Measurements from ENCODE around the gene MYO5A.

The MYO5A gene

DNA sequence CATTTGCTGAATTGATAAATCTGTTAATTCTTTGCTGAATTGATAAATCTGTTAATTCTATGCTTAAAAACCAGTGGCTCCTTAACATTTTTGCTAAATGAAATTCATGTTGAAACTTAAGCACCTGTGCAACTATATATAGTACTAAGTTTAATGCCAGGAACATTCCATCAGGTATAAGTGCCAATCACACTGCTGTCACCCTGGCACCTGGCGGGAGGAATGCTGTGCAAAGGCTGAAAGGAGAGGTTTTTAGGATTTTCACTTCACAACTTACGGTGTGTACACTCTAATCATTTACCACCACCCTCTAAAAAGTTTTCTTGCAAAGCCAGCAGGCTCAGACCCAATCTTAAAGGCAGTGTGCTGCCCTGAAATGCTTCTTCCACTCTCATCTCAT, 199.5 kb downstream of the MYO5A start:
- no peak for DNase-seq (ENCODE audit: low read depth)

GRCh38 chr15:52328680-52329079, 200.0 kb downstream of the MYO5A start:
- DNase-seq (ENCODE audit: low read depth): no peak

GRCh38 chr15:52326756-52327155, 201.9 kb downstream of the MYO5A start:
- no peak for DNase-seq (ENCODE audit: low read depth)

DNA sequence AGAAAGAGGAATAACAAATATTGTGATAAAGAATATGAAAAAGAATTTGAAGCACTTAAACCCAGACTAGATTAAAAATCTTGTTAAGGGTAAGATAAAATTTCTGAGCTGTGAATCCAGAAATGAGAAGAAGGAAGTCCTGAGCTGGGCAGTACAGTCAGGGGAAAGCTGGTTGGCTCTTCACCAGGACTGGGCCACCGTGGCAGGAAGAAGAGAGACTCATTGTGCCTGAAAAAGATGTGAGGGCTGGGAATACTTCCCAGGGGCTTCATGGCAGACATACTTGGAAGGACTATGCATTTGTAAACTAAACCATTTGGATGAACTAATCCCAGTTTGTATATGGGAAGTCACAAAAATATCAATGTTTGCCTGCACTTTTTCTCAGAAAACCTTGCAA, 204.6 kb downstream of the MYO5A start:
- DNase-seq (ENCODE audit: low read depth): no peak

- DNase-seq (ENCODE audit: low read depth): no peak
Observed at GRCh38 chr15:52318729-52319500, 209.8 kb downstream of the MYO5A start.

DNA sequence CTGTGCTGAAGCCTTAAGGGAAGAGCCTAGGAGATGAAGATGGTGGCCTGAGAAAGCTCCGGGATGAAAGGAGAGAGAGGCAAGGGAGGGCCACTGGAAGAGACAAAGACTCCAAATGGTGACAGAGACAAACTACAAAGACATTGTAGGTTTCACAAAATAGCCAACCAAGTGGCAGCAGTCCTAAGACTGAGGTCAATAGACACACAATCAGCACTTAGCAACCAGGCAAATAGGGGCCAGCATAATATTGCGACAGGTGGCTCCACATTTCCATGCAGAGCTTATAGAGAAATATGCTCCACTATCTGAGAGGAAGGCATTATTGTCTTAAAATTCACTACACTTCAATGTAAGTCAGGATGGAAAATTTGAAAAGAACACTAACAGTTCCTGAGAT, 211.0 kb downstream of the MYO5A start:
- no peak for DNase-seq (ENCODE audit: low read depth)

GRCh38 chr15:52317022-52317421, 211.7 kb downstream of the MYO5A start:
- DNase-seq (ENCODE audit: low read depth): no peak

DNA sequence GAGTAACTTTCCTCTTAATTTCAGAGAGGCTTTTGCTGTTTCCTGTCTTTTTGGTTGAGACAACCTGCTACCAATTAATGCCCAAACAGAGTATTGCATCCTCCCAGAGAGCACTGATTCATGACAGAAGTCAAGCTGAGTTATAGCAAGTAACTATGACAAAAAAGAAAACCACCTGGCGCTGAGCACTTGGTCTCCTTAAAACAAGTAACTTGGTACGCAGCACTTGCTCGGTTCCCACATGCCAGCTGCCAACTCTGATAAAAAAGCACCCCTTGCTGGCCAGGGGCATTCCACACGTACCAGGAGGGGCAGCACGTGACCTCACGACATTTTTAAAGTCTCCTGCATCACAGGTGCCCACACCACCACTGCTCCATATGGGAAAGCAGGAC, 219.5 kb downstream of the MYO5A start:
- DNase-seq (ENCODE audit: low read depth): no peak

DNA sequence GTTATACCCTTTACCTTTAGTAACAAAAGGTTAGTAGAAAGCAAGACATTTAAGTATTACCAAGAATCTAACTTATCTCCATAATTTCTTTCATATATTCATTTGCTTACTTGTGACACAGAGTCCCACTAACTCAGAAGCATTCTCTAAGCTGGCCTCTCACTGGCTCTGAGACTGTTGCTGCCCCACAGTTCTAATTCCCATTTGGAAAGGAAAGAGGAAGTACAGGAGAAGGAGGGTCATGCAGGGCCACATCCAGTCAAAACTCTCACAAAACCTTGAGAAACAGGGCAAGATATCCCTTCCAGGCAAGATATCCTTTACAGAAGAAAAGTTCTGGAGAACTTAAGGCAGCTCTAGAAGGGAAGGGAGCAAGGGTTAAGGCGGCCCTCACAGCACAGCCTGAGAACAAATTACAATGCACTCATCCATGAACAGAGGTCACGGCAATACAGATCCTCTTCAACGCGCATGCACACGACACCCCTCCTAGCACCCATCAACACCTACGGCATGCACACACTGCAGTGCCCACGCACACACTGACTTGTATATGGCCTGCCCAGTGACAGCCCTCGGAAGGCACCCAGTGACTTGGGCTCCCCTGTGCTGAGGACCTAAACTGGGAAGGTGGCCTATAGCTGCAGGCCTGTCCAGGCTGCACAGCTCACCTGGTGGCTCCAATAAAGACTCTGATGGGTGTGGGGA, 220.1 kb downstream of the MYO5A start:
- no peak for DNase-seq (ENCODE audit: low read depth)

DNA sequence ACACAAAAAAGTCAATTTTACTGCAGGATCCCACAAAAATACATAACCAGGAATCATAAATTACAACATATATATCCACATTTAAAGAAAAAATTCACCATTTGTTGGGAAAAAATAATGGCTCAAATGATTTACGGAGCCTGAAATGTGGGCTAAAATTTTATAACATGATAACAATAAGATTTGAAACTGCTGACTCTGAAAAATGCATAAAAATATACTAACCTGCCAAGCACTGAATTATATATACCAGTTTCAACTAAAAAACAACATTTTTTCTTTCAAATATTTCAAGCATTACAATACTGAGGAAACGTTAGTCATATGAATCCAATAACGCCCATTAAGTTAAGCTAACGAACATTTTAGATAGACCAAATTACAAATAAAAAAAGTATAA, 220.8 kb downstream of the MYO5A start:
- DNase-seq (ENCODE audit: low read depth): no peak

- no peak for DNase-seq (ENCODE audit: low read depth)
Observed at GRCh38 chr15:52306270-52306669, 222.4 kb downstream of the MYO5A start.

GRCh38 chr15:52303093-52303772, 225.4 kb downstream of the MYO5A start:
- no peak for DNase-seq (ENCODE audit: low read depth)

GRCh38 chr15:52301265-52301847, 227.3 kb downstream of the MYO5A start:
- no peak for DNase-seq (ENCODE audit: low read depth)

DNA sequence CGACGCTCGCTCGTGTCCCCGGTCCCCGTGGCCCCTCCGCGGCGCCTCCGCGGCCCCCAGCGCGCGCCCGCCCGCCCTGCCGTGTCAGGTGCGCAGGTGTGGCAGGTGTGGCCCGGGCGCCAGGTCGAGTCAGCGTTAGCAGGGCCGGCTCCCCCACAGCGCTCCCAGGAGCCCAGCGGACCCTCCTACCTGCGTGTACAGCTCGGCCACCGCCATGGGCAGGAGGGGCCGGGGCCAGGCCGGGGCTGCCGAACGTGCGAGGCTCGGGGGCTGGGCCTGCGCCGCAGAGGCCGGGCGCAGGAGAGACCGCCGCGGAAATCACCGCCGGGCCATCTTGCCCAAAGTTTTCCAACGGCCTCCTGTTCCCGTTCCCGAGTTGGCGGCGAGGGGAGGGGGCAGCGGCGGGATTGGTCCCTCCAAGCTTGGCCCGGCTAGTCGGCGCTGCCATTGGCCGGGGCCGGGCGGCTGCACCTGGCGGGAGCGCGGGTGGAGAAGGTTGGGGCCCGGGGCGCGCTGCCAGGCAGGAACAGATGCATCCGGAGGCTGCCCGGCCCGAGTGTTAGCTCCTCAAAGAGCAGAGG, 233.2 kb downstream of the MYO5A start, which contains the start of gene MYO5C:
Gene MYO5C (minus strand): TSS at position 384 of the 581 bp plus-strand sequence. CDS start 168 bp downstream, at position 216.
- DNase-seq (ENCODE audit: low read depth): no peak

- no peak for DNase-seq (ENCODE audit: low read depth)
Observed at GRCh38 chr15:52294881-52295420, 233.7 kb downstream of the MYO5A start.

DNA sequence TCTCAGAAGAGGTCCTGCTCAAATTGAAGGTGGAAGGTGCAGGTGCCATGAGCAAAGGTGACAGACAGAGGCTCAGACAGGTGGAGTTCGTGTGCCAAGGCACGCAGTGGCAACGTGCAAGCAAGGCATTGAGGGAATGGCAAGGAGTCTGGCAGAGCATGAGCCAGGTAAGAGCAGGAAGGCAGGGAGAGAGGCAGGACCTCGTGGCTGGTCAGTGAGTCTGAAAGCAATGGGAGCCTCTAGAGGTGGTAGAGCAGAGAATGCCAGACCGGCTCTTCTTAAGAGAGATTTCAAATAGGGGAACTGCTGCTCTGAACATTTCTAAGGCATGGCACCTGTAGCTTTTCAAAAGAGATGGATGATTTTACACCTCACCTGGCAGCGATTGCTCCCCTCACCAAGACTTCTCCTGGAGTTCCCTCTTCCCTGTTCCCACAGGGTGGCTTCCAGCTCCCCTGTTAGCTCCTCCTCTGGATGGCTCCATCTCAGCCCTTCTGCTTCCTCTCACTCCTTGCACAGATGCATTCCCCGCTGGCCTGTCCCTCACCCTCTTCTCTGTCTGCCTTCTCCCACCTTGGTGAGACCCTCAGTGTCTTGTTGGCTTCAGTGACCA, 235.8 kb downstream of the MYO5A start:
- no peak for DNase-seq (ENCODE audit: low read depth)

DNA sequence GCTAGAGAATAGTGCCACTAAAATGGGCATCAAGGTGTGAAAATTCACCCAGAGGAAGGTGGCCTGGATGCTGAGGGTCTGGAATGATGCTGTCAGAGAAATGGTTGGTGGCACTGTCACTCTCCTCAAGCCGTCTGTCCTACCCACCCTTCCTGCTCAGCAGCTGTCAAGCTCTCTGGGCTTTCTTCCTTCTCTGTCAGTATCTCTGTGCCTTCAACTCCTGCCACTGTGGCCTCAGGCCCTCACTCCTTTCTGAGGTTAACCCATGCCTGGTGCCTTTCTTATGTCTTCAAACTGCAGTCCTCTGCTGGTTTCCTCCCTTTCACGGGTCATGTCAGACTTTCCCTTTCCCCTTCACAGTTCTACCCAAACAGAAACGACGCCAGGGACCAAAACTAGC, 237.5 kb downstream of the MYO5A start:
- no peak for DNase-seq (ENCODE audit: low read depth)

DNA sequence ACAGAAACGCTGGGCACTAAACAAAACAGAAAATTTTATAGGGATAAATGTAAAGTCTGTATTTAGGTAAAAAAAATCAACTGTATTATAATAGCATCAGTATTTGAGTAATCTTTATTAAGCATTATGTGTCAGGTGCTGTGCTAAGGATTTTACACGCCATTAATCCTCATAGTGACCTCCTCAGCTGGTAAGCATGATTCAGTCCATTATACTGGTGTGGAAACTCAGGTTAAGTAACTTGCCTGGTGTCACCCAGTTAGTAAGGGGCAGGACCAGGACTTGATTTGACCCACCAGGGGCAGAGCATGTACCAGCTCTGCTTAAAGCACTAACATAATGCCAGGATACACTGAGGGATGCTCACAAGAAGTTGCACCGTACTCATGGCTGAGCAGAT, 237.9 kb downstream of the MYO5A start:
- no peak for DNase-seq (ENCODE audit: low read depth)

GRCh38 chr15:52290329-52290728, 238.4 kb downstream of the MYO5A start:
- no peak for DNase-seq (ENCODE audit: low read depth)

- DNase-seq (ENCODE audit: low read depth): no peak
Observed at GRCh38 chr15:52289629-52290081, 239.0 kb downstream of the MYO5A start.

DNA sequence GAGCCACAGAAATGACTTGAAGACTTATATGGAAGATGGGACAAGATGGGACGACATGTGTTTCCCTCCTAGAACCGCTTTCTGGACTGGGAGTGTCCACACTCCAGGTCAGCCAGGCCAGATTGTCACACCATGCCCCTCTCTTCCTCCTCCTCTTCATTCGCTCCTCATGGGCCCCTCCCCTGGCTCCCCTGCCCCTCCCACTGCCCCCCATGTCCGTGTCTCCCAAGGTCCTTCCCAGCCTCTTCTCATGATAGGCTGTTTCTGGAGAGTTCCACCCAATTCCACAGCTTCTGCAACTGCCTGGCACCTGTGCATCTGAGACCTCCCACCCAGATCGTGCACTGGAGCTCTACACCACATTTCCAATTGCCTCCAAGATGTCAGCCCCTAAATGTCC, 239.7 kb downstream of the MYO5A start:
- no peak for DNase-seq (ENCODE audit: low read depth)
